ENCODE results near the gene APOO.

DNA sequence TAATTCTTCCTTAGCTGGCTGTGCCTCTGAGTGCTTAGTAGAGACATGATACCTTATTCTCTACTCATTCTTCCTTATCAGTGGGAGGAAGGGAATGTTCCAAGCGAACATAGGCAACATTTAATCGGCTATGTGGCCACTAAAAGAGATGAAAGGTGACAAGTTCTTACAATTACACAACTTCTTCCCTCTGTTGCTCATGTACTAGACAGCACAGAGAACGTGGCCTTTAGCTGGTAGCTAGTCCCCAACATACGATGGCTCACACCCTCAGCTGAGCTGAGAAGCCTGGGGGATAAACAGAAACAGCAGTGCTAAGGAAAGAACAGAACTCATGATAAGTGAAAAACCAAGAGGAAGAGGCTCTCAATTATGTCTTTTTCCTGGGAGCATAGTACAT, 52.2 kb downstream of the APOO start:
- TF ChIP-seq, protein P1, sequence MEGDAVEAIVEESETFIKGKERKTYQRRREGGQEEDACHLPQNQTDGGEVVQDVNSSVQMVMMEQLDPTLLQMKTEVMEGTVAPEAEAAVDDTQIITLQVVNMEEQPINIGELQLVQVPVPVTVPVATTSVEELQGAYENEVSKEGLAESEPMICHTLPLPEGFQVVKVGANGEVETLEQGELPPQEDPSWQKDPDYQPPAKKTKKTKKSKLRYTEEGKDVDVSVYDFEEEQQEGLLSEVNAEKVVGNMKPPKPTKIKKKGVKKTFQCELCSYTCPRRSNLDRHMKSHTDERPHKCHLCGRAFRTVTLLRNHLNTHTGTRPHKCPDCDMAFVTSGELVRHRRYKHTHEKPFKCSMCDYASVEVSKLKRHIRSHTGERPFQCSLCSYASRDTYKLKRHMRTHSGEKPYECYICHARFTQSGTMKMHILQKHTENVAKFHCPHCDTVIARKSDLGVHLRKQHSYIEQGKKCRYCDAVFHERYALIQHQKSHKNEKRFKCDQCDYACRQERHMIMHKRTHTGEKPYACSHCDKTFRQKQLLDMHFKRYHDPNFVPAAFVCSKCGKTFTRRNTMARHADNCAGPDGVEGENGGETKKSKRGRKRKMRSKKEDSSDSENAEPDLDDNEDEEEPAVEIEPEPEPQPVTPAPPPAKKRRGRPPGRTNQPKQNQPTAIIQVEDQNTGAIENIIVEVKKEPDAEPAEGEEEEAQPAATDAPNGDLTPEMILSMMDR (optimal IDR thresholded peaks at IDR 0.05 in 1 of 3, IDR thresholded peaks at IDR 0.05 in 1 of 3, conservative IDR thresholded peaks at IDR 0.05 in 1 of 3; ENCODE audit: extremely low read depth in 1 of 3, insufficient read depth in 2 of 3, low read length in 3 of 3), result no peak
- TF ChIP-seq EZH2 (IDR thresholded peaks at IDR 0.05; ENCODE audit: low read length), result no peak
